ENCODE measurements around the gene GPS2. TPM values are rescaled to one million over a fixed set of nuclear protein-coding genes. Genes with fewer than 3 reads are reported as not detected.

Gene GPS2
- total and polyA plus RNA-seq, 2 donors (not counting 1 experiment from before 2014, with no cell fraction given) = 30.6 to 55.3 TPM

DNA sequence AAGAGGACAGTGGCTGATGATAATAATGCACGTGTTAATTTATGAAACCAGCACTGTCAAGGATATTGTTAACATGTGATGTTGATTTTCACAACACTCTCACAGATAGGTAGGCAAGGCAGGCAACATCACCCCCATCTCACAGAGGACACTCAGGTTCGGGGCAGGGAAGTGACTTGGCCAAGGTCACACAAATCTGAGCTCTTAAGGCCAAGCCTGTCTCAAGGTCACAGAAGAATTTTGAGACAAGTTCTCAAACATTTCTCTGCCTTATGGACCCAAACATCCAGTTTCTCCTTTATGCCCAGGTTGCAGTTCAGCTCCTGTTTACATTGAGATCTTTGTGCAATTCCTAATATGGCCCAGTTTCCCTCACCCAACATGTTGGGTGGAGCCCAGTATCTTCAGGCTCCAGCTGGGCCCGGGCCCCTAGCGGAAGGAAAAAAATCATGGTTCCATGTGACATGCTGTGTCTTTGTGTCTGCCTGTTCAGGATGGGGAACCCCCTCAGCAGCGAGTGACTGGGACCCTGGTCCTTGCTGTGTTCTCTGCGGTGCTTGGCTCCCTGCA is 32.3 kb downstream of the GPS2 start:
- TF ChIP-seq, protein P1, sequence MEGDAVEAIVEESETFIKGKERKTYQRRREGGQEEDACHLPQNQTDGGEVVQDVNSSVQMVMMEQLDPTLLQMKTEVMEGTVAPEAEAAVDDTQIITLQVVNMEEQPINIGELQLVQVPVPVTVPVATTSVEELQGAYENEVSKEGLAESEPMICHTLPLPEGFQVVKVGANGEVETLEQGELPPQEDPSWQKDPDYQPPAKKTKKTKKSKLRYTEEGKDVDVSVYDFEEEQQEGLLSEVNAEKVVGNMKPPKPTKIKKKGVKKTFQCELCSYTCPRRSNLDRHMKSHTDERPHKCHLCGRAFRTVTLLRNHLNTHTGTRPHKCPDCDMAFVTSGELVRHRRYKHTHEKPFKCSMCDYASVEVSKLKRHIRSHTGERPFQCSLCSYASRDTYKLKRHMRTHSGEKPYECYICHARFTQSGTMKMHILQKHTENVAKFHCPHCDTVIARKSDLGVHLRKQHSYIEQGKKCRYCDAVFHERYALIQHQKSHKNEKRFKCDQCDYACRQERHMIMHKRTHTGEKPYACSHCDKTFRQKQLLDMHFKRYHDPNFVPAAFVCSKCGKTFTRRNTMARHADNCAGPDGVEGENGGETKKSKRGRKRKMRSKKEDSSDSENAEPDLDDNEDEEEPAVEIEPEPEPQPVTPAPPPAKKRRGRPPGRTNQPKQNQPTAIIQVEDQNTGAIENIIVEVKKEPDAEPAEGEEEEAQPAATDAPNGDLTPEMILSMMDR (conservative IDR thresholded peaks at IDR 0.05 in 1 of 2, IDR thresholded peaks at IDR 0.05 in 1 of 2; ENCODE audit: low read depth in 1 of 2, low read length in 2 of 2) = no peak
- no peak for TF ChIP-seq EZH2 (IDR thresholded peaks at IDR 0.05; ENCODE audit: low read length, missing control alignments)
- Histone ChIP-seq H3K4me2 (ENCODE audit: extremely low read depth, insufficient read depth, low read length) (no peak overlapping the region), H3K36me3 (ENCODE audit: control insufficient read depth, insufficient read depth, low read length) (no peaks in the 10 kb centered on the region), H2AFZ (ENCODE audit: low read length) (no peak overlapping the region), H3K4me1 (ENCODE audit: control insufficient read depth, extremely low read depth, insufficient read depth, low read length) (peaks cover 8% of the 10 kb centered on the region), H3K9me3 (ENCODE audit: control insufficient read depth, insufficient read depth, low read depth, low read length) (no peaks in the 10 kb centered on the region), H3K4me3 (replicated peaks in 1 of 4; ENCODE audit: control extremely low read depth in 1 of 4, insufficient read depth in 1 of 4, low read depth in 3 of 4, low read length in 4 of 4) (no peak overlapping the region), H3K27ac (ENCODE audit: insufficient read depth, low read length) (no peak overlapping the region), H3K9ac (ENCODE audit: insufficient read depth, low read length) (no peak overlapping the region), H4K20me1 (ENCODE audit: control insufficient read depth, extremely low read depth, insufficient read depth, low read length) (no peaks in the 10 kb centered on the region), H3K79me2 (ENCODE audit: control insufficient read depth, insufficient read depth, low read length) (no peaks in the 10 kb centered on the region), H3K27me3 (ENCODE audit: control insufficient read depth, insufficient read depth, low read length) (peaks cover 34% of the 10 kb centered on the region)
- peak in 1 of 2 donors; percentile 22 for DNase-seq (ENCODE audit: low read depth in 2 of 2)

DNA sequence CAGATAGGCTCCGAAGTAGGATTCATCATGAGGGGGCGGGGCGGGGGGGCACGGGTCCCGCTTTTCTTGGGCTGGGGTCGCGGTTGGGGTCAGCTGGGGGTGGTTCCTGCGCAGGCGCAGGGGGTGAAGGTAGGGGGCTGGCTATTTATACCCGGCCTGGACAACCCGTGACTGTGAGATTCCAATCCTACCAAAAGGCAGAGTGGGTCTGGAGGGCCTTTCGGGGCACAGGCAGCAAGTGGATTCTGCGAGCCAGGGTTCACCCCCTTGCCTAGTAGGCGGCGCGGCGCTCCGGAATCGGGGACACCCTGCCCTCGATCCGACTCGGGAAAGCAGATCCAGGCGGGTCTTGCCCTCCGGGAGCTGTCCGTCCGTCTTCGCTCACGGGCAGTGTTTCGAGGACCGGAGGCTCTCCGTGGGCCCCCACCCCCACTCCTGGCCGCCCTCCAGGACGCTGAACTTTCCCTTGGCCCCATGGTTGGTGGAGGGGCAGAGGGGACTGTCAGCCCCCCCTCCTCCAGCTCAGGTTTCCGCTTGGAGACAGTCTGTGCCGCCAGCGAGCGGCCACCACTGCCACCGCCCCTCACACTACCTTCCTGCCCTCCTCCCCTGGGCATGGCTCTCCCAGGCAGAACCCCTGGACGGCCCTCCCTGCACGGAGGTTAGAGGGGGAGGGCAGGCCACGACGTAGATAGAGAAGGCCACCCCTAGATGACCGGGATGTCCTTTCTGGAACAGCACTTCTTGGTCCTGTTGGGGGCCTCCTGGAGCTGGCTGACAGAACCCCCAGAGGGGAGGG is 33.0 kb downstream of the GPS2 start:
- H2AFZ ChIP-seq (ENCODE audit: low read length) = no peak overlapping the region
- no peak for DNase-seq (ENCODE audit: low read depth in 2 of 2)
- H3K4me1 ChIP-seq (ENCODE audit: control insufficient read depth, extremely low read depth, insufficient read depth, low read length) = peaks cover 8% of the 10 kb centered on the region
- no peaks in the 10 kb centered on the region for H3K36me3 ChIP-seq (ENCODE audit: control insufficient read depth, insufficient read depth, low read length)
- no peaks in the 10 kb centered on the region for H4K20me1 ChIP-seq (ENCODE audit: control insufficient read depth, extremely low read depth, insufficient read depth, low read length)
- H3K9ac ChIP-seq (ENCODE audit: insufficient read depth, low read length) = no peak overlapping the region
- TF ChIP-seq EZH2 (IDR thresholded peaks at IDR 0.05; ENCODE audit: low read length, missing control alignments) = peak; percentile 74
- TF ChIP-seq, protein P1 (conservative IDR thresholded peaks at IDR 0.05 in 1 of 2, IDR thresholded peaks at IDR 0.05 in 1 of 2; ENCODE audit: low read depth in 1 of 2, low read length in 2 of 2) = no peak
- no peak overlapping the region for H3K27ac ChIP-seq (ENCODE audit: insufficient read depth, low read length)
- H3K4me3 ChIP-seq (replicated peaks in 1 of 4; ENCODE audit: control extremely low read depth in 1 of 4, insufficient read depth in 1 of 4, low read depth in 3 of 4, low read length in 4 of 4) = peak overlapping the region; percentile 17 to 53 (median 34)
- H3K79me2 ChIP-seq (ENCODE audit: control insufficient read depth, insufficient read depth, low read length) = no peaks in the 10 kb centered on the region
- no peaks in the 10 kb centered on the region for H3K9me3 ChIP-seq (ENCODE audit: control insufficient read depth, insufficient read depth, low read depth, low read length)
- peaks cover 34% of the 10 kb centered on the region for H3K27me3 ChIP-seq (ENCODE audit: control insufficient read depth, insufficient read depth, low read length)
- no peak overlapping the region for H3K4me2 ChIP-seq (ENCODE audit: extremely low read depth, insufficient read depth, low read length)

DNA sequence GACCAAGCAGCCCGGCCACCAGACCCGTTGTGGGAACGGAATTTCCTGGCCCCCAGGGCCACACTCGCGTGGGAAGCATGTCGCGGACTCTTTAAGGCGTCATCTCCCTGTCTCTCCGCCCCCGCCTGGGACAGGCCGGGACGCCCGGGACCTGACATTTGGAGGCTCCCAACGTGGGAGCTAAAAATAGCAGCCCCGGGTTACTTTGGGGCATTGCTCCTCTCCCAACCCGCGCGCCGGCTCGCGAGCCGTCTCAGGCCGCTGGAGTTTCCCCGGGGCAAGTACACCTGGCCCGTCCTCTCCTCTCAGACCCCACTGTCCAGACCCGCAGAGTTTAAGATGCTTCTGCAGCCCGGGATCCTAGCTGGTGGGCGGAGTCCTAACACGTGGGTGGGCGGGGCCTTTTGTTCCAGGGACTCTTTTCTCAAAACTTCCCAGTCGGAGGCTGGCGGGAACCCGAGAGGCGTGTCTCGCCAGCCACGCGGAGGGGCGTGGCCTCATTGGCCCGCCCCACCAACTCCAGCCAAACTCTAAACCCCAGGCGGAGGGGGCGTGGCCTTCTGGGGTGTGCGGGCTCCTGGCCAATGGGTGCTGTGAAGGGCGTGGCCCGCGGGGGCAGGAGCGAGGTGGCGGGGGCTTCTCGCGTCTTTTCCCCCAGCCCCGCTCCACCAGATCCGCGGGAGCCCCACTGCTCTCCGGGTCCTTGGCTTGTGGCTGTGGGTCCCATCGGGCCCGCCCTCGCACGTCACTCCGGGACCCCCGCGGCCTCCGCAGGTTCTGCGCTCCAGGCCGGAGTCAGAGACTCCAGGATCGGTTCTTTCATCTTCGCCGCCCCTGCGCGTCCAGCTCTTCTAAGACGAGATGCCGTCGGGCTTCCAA is 33.8 kb downstream of the GPS2 start, which contains the start of gene SLC2A4:
SLC2A4 (plus strand) TSS at position 645 of the 879 bp plus-strand sequence; CDS start at position 862, 217 bp downstream.
- H3K9ac ChIP-seq (ENCODE audit: insufficient read depth, low read length) = peak within 1 kb of the TSS; percentile 53

More for the DNA sequence above, 33.8 kb downstream of the GPS2 start, which contains the start of gene SLC2A4:
- H3K4me1 ChIP-seq (ENCODE audit: control insufficient read depth, extremely low read depth, insufficient read depth, low read length) = peaks cover 8% of the 10 kb centered on the region
- no peaks in the 10 kb centered on the region for H4K20me1 ChIP-seq (ENCODE audit: control insufficient read depth, extremely low read depth, insufficient read depth, low read length)
- H3K4me3 ChIP-seq (replicated peaks in 1 of 4; ENCODE audit: control extremely low read depth in 1 of 4, insufficient read depth in 1 of 4, low read depth in 3 of 4, low read length in 4 of 4) = peak within 1 kb of the TSS; percentile 32 to 53 (median 50)
- H3K9me3 ChIP-seq (ENCODE audit: control insufficient read depth, insufficient read depth, low read depth, low read length) = no peaks in the 10 kb centered on the region
- peak within 1 kb of the TSS; percentile 43 for H3K27ac ChIP-seq (ENCODE audit: insufficient read depth, low read length)
- H3K4me2 ChIP-seq (ENCODE audit: extremely low read depth, insufficient read depth, low read length) = peak within 1 kb of the TSS; percentile 100
- no peaks in the 10 kb centered on the region for H3K79me2 ChIP-seq (ENCODE audit: control insufficient read depth, insufficient read depth, low read length)
- H3K27me3 ChIP-seq (ENCODE audit: control insufficient read depth, insufficient read depth, low read length) = peaks cover 34% of the 10 kb centered on the region
- TF ChIP-seq, protein P1 (conservative IDR thresholded peaks at IDR 0.05 in 1 of 2, IDR thresholded peaks at IDR 0.05 in 1 of 2; ENCODE audit: low read depth in 1 of 2, low read length in 2 of 2) = no peak
- TF ChIP-seq EZH2 (IDR thresholded peaks at IDR 0.05; ENCODE audit: low read length, missing control alignments) = no peak
- peak within 1 kb of the TSS; percentile 60 for H2AFZ ChIP-seq (ENCODE audit: low read length)
- no peaks in the 10 kb centered on the region for H3K36me3 ChIP-seq (ENCODE audit: control insufficient read depth, insufficient read depth, low read length)
- DNase-seq (ENCODE audit: low read depth in 2 of 2) = peak; percentile 82 to 93
